B cell (primary cell): ENCODE measurements around the gene CPNE4.

ENCODE experiments used
- CTCF ChIP-seq: fragments of 200-600 bp; IDR thresholded peaks from one replicate; pipeline ENCODE4 v1.8.0; 2022; ENCODE audit warnings: antibody characterized with exemption, mild to moderate bottlenecking
- EZH2 ChIP-seq: IDR thresholded peaks from 2 replicates; pipeline ENCODE4 v1.6.1; 2012; ENCODE audit warnings: borderline replicate concordance, low read depth, mild to moderate bottlenecking, moderate library complexity, low read length; ENCODE audit not compliant: insufficient read depth, poor library complexity, severe bottlenecking

GRCh38 chr3:132032959-132033358 lies 1.9 kb downstream of the CPNE4 start:
- TF ChIP-seq CTCF (no peak), EZH2 (no peak)
